K562 (cell line): Measurements from ENCODE around the gene SELPLG. TPM values are rescaled to one million over a fixed set of nuclear protein-coding genes. Genes with fewer than 3 reads are reported as not detected.

Experiments
- ATAC-seq: fragments of 200-7000 bp; cut with Tn5 transposase; 3 replicates; pipeline ENCODE4 v1.9.1; 2020; ENCODE audit warnings: moderate library complexity
- BruUV-seq: library from RNA; stranded (reverse); fragments of 400-500 nt; replicated peaks from 2 replicates; lab custom pipeline; 2021; lab: Mats Ljungman, UMichigan
- CTCF ChIA-PET: fragments of 300-600 bp; formaldehyde crosslinking; extraction: SDS; loops from one replicate; lab custom pipeline; 2021; ENCODE audit warnings: low intra/inter-chr PET ratio; lab: Yijun Ruan, JAX
- POLR2A ChIA-PET: fragments of 300-600, 350-650 bp; sonication (Branson Sonifier 250); formaldehyde crosslinking; extraction: SDS; loops from one replicate; lab custom pipeline; 2021; ENCODE audit warnings: antibody characterized with exemption, inconsistent platforms; lab: Yijun Ruan, JAX
- DNase-seq, 4 experiments: peaks; one replicate each; pipeline versions ENCODE4 v3.0.0 to v3.0.0-alpha.2; 2011 to 2018; ENCODE audit warnings: low spot score in 3 of 4, mixed read lengths in 3 of 4; ENCODE audit errors: extremely low read depth in 1 of 4
- FAIRE-seq: peaks from 2 replicates; lab custom pipeline; 2011; peaks lifted over from hg19 to GRCh38; lab: Jason Lieb, UNC
- H2AFZ ChIP-seq: 2 replicates; pipeline ENCODE4 v1.6.0; 2011; ENCODE audit warnings: low read depth, low read length, control low read depth, inconsistent platforms
- H3K27ac ChIP-seq: fragments of 200-600 bp; 3 replicates; pipeline ENCODE4 v1.8.0; 2011; ENCODE audit warnings: low read depth, mild to moderate bottlenecking, control low read depth, inconsistent platforms, low read length, moderate library complexity, mixed read lengths; ENCODE audit errors: extremely low read depth
- H3K27me3 ChIP-seq, 2 experiments: fragments of 300-600 bp in 1 of 2; 2 replicates in 1 of 2; 3 replicates in 1 of 2; pipeline versions ENCODE4 v1.6.0 to v1.8.0; 2011; ENCODE audit warnings: inconsistent platforms in 2 of 2, low read length in 2 of 2, mild to moderate bottlenecking in 1 of 2, mixed read lengths in 1 of 2, moderate library complexity in 1 of 2; ENCODE audit not compliant: control insufficient read depth in 2 of 2, insufficient read depth in 2 of 2
- H3K36me3 ChIP-seq: fragments of 300-600 bp; 3 replicates; pipeline ENCODE4 v1.8.0; 2011; ENCODE audit warnings: mild to moderate bottlenecking, low read length, inconsistent platforms; ENCODE audit not compliant: control insufficient read depth, insufficient read depth
- H3K4me1 ChIP-seq, 2 experiments: fragments of 200-600 bp in 1 of 2; replicated peaks in 1 of 2; 2 replicates in 1 of 2; 3 replicates in 1 of 2; pipeline versions ENCODE4 v1.5.1 to v1.8.0; 2011; ENCODE audit warnings: inconsistent platforms in 2 of 2, low read length in 2 of 2, mild to moderate bottlenecking in 1 of 2, mixed read lengths in 1 of 2, moderate library complexity in 1 of 2; ENCODE audit not compliant: control insufficient read depth in 2 of 2, insufficient read depth in 2 of 2
- H3K4me2 ChIP-seq: 2 replicates; pipeline ENCODE4 v1.6.1; 2011; ENCODE audit warnings: low read length, control low read depth, inconsistent platforms, mixed read lengths; ENCODE audit not compliant: insufficient read depth
- H3K4me3 ChIP-seq: fragments of 200-600 bp; sonication (generic), shearing (Covaris generic); 2 replicates; pipeline ENCODE4 v1.5.1; 2016; ENCODE audit warnings: control low read depth, inconsistent platforms
- H3K79me2 ChIP-seq: fragments of 200-600 bp; 3 replicates; pipeline ENCODE4 v1.8.0; 2011; ENCODE audit warnings: low read length, inconsistent platforms; ENCODE audit not compliant: control insufficient read depth, insufficient read depth
- H3K9ac ChIP-seq, 2 experiments: 2 replicates each; pipeline versions ENCODE4 v1.6.0 to v1.6.1; 2011; ENCODE audit warnings: low read depth in 2 of 2, low read length in 2 of 2, control low read depth in 1 of 2, inconsistent platforms in 1 of 2, mild to moderate bottlenecking in 1 of 2, mixed read lengths in 1 of 2; ENCODE audit not compliant: insufficient read depth in 1 of 2
- H3K9me1 ChIP-seq: one replicate; pipeline ENCODE4 v1.6.0; 2011; ENCODE audit warnings: inconsistent platforms, mild to moderate bottlenecking, low read length, moderate library complexity; ENCODE audit not compliant: control insufficient read depth, insufficient read depth
- H3K9me3 ChIP-seq: replicated peaks from 2 replicates; pipeline ENCODE4 v1.5.1; 2011; ENCODE audit warnings: low read depth, low read length, inconsistent platforms; ENCODE audit not compliant: control insufficient read depth, insufficient read depth
- H4K20me1 ChIP-seq: replicated peaks from 2 replicates; pipeline ENCODE4 v1.6.1; 2011; ENCODE audit warnings: low read length, inconsistent platforms, mixed read lengths; ENCODE audit not compliant: control insufficient read depth, insufficient read depth
- DNMT1 ChIP-seq: fragments of 450-650 bp; IDR thresholded peaks from 2 replicates; pipeline ENCODE4 v1.6.1; 2016; ENCODE audit warnings: antibody characterized with exemption, mild to moderate bottlenecking
- PHB2 ChIP-seq: fragments of 450-650 bp; IDR thresholded peaks from 2 replicates; pipeline ENCODE4 v1.6.1; 2017; ENCODE audit warnings: low read depth
- PRPF4 ChIP-seq: fragments of 200-400 bp; formaldehyde crosslinking; IDR thresholded peaks from one replicate; pipeline ENCODE4 v1.6.1; 2017; ENCODE audit warnings: low read length, low read depth, mild to moderate bottlenecking; ENCODE audit not compliant: insufficient read depth, poor library complexity, severe bottlenecking
- RNF2 ChIP-seq: sonication (generic); IDR thresholded peaks from 2 replicates; pipeline ENCODE4 v1.6.1; 2016
- SAFB ChIP-seq: fragments of 200-400 bp; formaldehyde crosslinking; IDR thresholded peaks from 2 replicates; pipeline ENCODE4 v1.6.1; 2017; ENCODE audit warnings: low read depth, low read length, borderline replicate concordance
- SMARCE1 ChIP-seq: fragments of 450-650 bp; IDR thresholded peaks from 2 replicates; pipeline ENCODE4 v1.7.1; 2016; ENCODE audit warnings: mild to moderate bottlenecking
- SUPT5H ChIP-seq: fragments of 450-650 bp; IDR thresholded peaks from 2 replicates; pipeline ENCODE4 v1.6.1; 2016
- TOE1 ChIP-seq, 2 experiments: fragments of 450-650 bp in 1 of 2; sonication (generic) in 1 of 2; formaldehyde crosslinking in 1 of 2; IDR thresholded peaks; 2 replicates each; pipeline versions ENCODE4 v1.7.1 to v1.8.0; 2016 to 2022; ENCODE audit warnings: borderline replicate concordance in 2 of 2, mild to moderate bottlenecking in 2 of 2, antibody characterized with exemption in 1 of 2, inconsistent platforms in 1 of 2, low read depth in 1 of 2, missing genetic modification reagents in 1 of 2, moderate library complexity in 1 of 2
- ZNF121 ChIP-seq: sonication (generic); formaldehyde crosslinking; conservative IDR thresholded peaks from 2 replicates; pipeline ENCODE4 v1.8.0; 2022; ENCODE audit warnings: missing genetic modification reagents
- ZNF217 ChIP-seq: sonication (generic); formaldehyde crosslinking; IDR thresholded peaks from 2 replicates; pipeline ENCODE4 v1.8.0; 2022; ENCODE audit warnings: mild to moderate bottlenecking, missing genetic modification reagents
- ZNF354B ChIP-seq: fragments of 250-450 bp; sonication (Bioruptor Pico); IDR thresholded peaks from 2 replicates; pipeline ENCODE4 v1.4.0; 2020
- WGBS: fragments of 100-300 bp; shearing (Covaris generic); methylation state at CpG from one replicate; pipeline ENCODE4 v1.1.6; 2016; ENCODE audit warnings: low coverage, mixed read lengths; ENCODE audit not compliant: insufficient coverage; ENCODE audit errors: missing lambda C conversion rate; 5-methylcytosine and 5-hydroxymethylcytosine counted together
- in situ Hi-C: fragments of 300-500 bp; cut with MboI; formaldehyde crosslinking; loops from 4 replicates; pipeline ENCODE4 v1.15.0; 2018; ENCODE audit warnings: inconsistent platforms, mixed read lengths
- intact Hi-C: fragments of 100-400 bp; cut with micrococcal nuclease; formaldehyde crosslinking; loops from 2 replicates; pipeline ENCODE4 v1.14.2; 2022
- polyA plus RNA-seq, 8 experiments: library from polyadenylated mRNA; depleted of rRNA in 4 of 8; stranded (reverse) in 5 of 8; unstranded in 3 of 8; fragments of >200 nt; fragmentation: Nextera tagmentation in 2 of 8; fragmentation: Illumina TruSeq in 1 of 8; extraction: Ambion mirVana in 2 of 8; extraction: Trizol in 1 of 8; gene quantifications; 2 replicates each; pipeline versions ENCODE4 v1.2.1 to v1.2.3, GENCODE V29; 2011 to 2014; ENCODE audit warnings: inconsistent platforms in 1 of 8, missing spikeins in 1 of 8
- total RNA-seq, 7 experiments: library from RNA; depleted of rRNA in 6 of 7; stranded (reverse); fragments of >200 nt in 6 of 7; fragmentation: Illumina TruSeq in 2 of 7; extraction: Trizol in 2 of 7; gene quantifications; 2 replicates each; pipeline versions ENCODE4 v1.2.1 to v1.2.3, GENCODE V29; 2011 to 2021; ENCODE audit warnings: low replicate concordance in 1 of 7
- TF ChIP-seq, protein P1 (sequence below): fragments of 250-450 bp; sonication (Bioruptor Pico); IDR thresholded peaks from 2 replicates; pipeline ENCODE4 v1.5.0; 2020; ENCODE audit warnings: mild to moderate bottlenecking
- TF ChIP-seq, protein P2 (sequence below): fragments of 250-450 bp; sonication (Bioruptor Pico); IDR thresholded peaks from 2 replicates; pipeline ENCODE4 v1.5.0; 2021; ENCODE audit warnings: mild to moderate bottlenecking, borderline replicate concordance
- TF ChIP-seq, protein P3 (sequence below): sonication (generic); formaldehyde crosslinking; IDR thresholded peaks from 2 replicates; pipeline ENCODE4 v1.8.1; 2023; ENCODE audit warnings: mild to moderate bottlenecking, missing genetic modification reagents

The SELPLG gene
- total and polyA plus RNA-seq, 9 of the 15 experiments (the other 6 are each of a cell fraction or from before 2014, with no cell fraction given), result 0.22 to 10.2 (median 1.7) TPM

- DNase-seq (no peak), ATAC-seq (no peak), FAIRE-seq (no peak)
- in situ Hi-C loops, result no loop called here
- no peaks in the 10 kb centered on the region for H3K79me2 ChIP-seq
- intact Hi-C loops, result no loop called here
- WGBS, result 30% methylated on average over 10 of the region's 15 CpGs
- no peaks in the 10 kb centered on the region for H4K20me1 ChIP-seq
- H3K27ac ChIP-seq, result no peak overlapping the region
- no peaks in the 10 kb centered on the region for H3K36me3 ChIP-seq
- ChIA-PET CTCF (no interaction called here), POLR2A (interaction anchor here (0.7 kb wide), 1 partner anchor 118 kb away, joined by 3 read pairs; no protein-coding TSS in a partner anchor)
- no peaks in the 10 kb centered on the region for H3K9me3 ChIP-seq
- H3K4me3 ChIP-seq, result no peak overlapping the region
- no peak overlapping the region for H3K4me2 ChIP-seq
- no peaks in the 10 kb centered on the region for H3K9me1 ChIP-seq
- H3K9ac ChIP-seq, result 0 out of 4 replicates have a peak overlapping the region, but pooled peaks of 1 of the 2 experiments have one; percentile 36
- BruUV-seq, result no TSS peak
- no peaks in the 10 kb centered on the region for H3K27me3 ChIP-seq
- peaks cover 9 to 16% of the 10 kb centered on the region in 2 experiments for H3K4me1 ChIP-seq
- H2AFZ ChIP-seq, result no peak overlapping the region
- TF ChIP-seq, protein P1, sequence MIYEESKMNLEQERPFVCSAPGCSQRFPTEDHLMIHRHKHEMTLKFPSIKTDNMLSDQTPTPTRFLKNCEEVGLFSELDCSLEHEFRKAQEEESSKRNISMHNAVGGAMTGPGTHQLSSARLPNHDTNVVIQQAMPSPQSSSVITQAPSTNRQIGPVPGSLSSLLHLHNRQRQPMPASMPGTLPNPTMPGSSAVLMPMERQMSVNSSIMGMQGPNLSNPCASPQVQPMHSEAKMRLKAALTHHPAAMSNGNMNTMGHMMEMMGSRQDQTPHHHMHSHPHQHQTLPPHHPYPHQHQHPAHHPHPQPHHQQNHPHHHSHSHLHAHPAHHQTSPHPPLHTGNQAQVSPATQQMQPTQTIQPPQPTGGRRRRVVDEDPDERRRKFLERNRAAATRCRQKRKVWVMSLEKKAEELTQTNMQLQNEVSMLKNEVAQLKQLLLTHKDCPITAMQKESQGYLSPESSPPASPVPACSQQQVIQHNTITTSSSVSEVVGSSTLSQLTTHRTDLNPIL (CRISPR knock-in tag), result no peak
- TF ChIP-seq PRPF4 (no peak), ZNF354B (CRISPR knock-in tag) (no peak), SAFB (no peak), SMARCE1 (no peak), SUPT5H (no peak), ZNF217 (no peak), RNF2 (no peak), DNMT1 (no peak), ZNF121 (CRISPR knock-in tag) (no peak), PHB2 (no peak), TOE1 (IDR thresholded peaks at IDR 0.05; ENCODE audit: borderline replicate concordance) (no peak), TOE1 (CRISPR knock-in tag; IDR thresholded peaks at IDR 0.05; ENCODE audit: borderline replicate concordance, low read depth) (no peak)
- TF ChIP-seq, protein P2, sequence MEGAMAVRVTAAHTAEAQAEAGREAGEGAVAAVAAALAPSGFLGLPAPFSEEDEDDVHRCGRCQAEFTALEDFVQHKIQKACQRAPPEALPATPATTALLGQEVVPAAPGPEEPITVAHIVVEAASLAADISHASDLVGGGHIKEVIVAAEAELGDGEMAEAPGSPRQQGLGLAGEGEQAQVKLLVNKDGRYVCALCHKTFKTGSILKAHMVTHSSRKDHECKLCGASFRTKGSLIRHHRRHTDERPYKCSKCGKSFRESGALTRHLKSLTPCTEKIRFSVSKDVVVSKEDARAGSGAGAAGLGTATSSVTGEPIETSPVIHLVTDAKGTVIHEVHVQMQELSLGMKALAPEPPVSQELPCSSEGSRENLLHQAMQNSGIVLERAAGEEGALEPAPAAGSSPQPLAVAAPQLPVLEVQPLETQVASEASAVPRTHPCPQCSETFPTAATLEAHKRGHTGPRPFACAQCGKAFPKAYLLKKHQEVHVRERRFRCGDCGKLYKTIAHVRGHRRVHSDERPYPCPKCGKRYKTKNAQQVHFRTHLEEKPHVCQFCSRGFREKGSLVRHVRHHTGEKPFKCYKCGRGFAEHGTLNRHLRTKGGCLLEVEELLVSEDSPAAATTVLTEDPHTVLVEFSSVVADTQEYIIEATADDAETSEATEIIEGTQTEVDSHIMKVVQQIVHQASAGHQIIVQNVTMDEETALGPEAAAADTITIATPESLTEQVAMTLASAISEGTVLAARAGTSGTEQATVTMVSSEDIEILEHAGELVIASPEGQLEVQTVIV (CRISPR knock-in tag), result no peak
- TF ChIP-seq, protein P3, sequence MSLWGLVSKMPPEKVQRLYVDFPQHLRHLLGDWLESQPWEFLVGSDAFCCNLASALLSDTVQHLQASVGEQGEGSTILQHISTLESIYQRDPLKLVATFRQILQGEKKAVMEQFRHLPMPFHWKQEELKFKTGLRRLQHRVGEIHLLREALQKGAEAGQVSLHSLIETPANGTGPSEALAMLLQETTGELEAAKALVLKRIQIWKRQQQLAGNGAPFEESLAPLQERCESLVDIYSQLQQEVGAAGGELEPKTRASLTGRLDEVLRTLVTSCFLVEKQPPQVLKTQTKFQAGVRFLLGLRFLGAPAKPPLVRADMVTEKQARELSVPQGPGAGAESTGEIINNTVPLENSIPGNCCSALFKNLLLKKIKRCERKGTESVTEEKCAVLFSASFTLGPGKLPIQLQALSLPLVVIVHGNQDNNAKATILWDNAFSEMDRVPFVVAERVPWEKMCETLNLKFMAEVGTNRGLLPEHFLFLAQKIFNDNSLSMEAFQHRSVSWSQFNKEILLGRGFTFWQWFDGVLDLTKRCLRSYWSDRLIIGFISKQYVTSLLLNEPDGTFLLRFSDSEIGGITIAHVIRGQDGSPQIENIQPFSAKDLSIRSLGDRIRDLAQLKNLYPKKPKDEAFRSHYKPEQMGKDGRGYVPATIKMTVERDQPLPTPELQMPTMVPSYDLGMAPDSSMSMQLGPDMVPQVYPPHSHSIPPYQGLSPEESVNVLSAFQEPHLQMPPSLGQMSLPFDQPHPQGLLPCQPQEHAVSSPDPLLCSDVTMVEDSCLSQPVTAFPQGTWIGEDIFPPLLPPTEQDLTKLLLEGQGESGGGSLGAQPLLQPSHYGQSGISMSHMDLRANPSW (CRISPR knock-in tag), result no peak
Measured at GRCh38 chr12:108610856-108611605, 22.7 kb downstream of the SELPLG start.
